IMR-90 (cell line): Measurements from ENCODE around the gene RAPGEF2. TPM values are rescaled to one million over a fixed set of nuclear protein-coding genes. Genes with fewer than 3 reads are reported as not detected.

ENCODE experiments used
- ATAC-seq: fragments of 200-7000 bp; cut with Tn5 transposase; 2 replicates; pipeline ENCODE4 v1.9.1; 2020; ENCODE audit warnings: low read depth, mild to moderate bottlenecking, moderate library complexity
- BruUV-seq: library from RNA; stranded (reverse); fragments of 400-500 nt; replicated peaks from 2 replicates; lab custom pipeline; 2021; lab: Mats Ljungman, UMichigan
- CTCF ChIA-PET: fragments of 300-600 bp; formaldehyde crosslinking; extraction: SDS; loops from one replicate; lab custom pipeline; 2021; ENCODE audit warnings: antibody characterized with exemption; lab: Yijun Ruan, JAX
- POLR2A ChIA-PET: fragments of 300-600 bp; sonication (Branson Sonifier 250); formaldehyde crosslinking; loops from one replicate; lab custom pipeline; 2022; ENCODE audit warnings: antibody characterized with exemption; ENCODE audit not compliant: unreplicated experiment; lab: Charles Lee
- DNase-seq: peaks from one replicate; pipeline ENCODE4 v3.0.0; 2013
- H2AFZ ChIP-seq: replicated peaks from 2 replicates; pipeline ENCODE3; 2013; ENCODE audit warnings: low read length, mild to moderate bottlenecking; ENCODE audit not compliant: poor library complexity
- H2AK5ac ChIP-seq: 2 replicates; pipeline ENCODE4 v1.6.1; 2013; ENCODE audit warnings: low read depth, low read length, inconsistent platforms
- H2AK9ac ChIP-seq: replicated peaks from 2 replicates; pipeline ENCODE3; 2013; ENCODE audit warnings: mild to moderate bottlenecking, low read depth, low read length, moderate library complexity; ENCODE audit not compliant: poor library complexity
- H2BK120ac ChIP-seq: 2 replicates; pipeline ENCODE4 v1.6.1; 2013; ENCODE audit warnings: low read depth, low read length, inconsistent platforms
- H2BK15ac ChIP-seq: 3 replicates; pipeline ENCODE4 v1.6.1; 2013; ENCODE audit warnings: low read depth, low read length, inconsistent platforms
- H2BK20ac ChIP-seq: 2 replicates; pipeline ENCODE4 v1.6.1; 2013; ENCODE audit warnings: low read depth, mild to moderate bottlenecking, inconsistent platforms, low read length, moderate library complexity
- H2BK5ac ChIP-seq: 2 replicates; pipeline ENCODE4 v1.6.1; 2013; ENCODE audit warnings: mild to moderate bottlenecking, low read depth, low read length, inconsistent platforms; ENCODE audit not compliant: poor library complexity, severe bottlenecking
- H3K14ac ChIP-seq: replicated peaks from 2 replicates; pipeline ENCODE4 v1.6.1; 2013; ENCODE audit warnings: low read depth, low read length, inconsistent platforms
- H3K18ac ChIP-seq: 2 replicates; pipeline ENCODE4 v1.6.1; 2013; ENCODE audit warnings: low read depth, low read length, control low read depth
- H3K23ac ChIP-seq: 2 replicates; pipeline ENCODE4 v1.6.1; 2013; ENCODE audit warnings: low read depth, low read length, inconsistent platforms
- H3K27ac ChIP-seq: 2 replicates; pipeline ENCODE4 v1.5.1; 2013; ENCODE audit warnings: mild to moderate bottlenecking, control low read depth, low read length; ENCODE audit not compliant: insufficient read depth
- H3K27me3 ChIP-seq: 2 replicates; pipeline ENCODE4 v1.6.1; 2013; ENCODE audit warnings: low read length; ENCODE audit not compliant: control insufficient read depth, insufficient read depth
- H3K36me3 ChIP-seq: 2 replicates; pipeline ENCODE4 v1.6.1; 2013; ENCODE audit warnings: low read length, mixed read lengths; ENCODE audit not compliant: control insufficient read depth, insufficient read depth
- H3K4ac ChIP-seq: 2 replicates; pipeline ENCODE4 v1.6.1; 2013; ENCODE audit warnings: low read depth, low read length, inconsistent platforms
- H3K4me1 ChIP-seq: 2 replicates; pipeline ENCODE4 v1.6.1; 2013; ENCODE audit warnings: low read length, mixed read lengths; ENCODE audit not compliant: control insufficient read depth, insufficient read depth
- H3K4me2 ChIP-seq: 2 replicates; pipeline ENCODE4 v1.6.1; 2013; ENCODE audit warnings: low read depth, mild to moderate bottlenecking, control low read depth, low read length, moderate library complexity
- H3K4me3 ChIP-seq: 2 replicates; pipeline ENCODE4 v1.5.1; 2013; ENCODE audit warnings: low read depth, mild to moderate bottlenecking, control low read depth, low read length, moderate library complexity; ENCODE audit not compliant: insufficient read depth
- H3K56ac ChIP-seq: 2 replicates; pipeline ENCODE4 v1.6.1; 2013; ENCODE audit warnings: low read length, inconsistent platforms; ENCODE audit not compliant: insufficient read depth; ENCODE audit errors: extremely low read depth
- H3K79me1 ChIP-seq, 2 experiments: 2 replicates each; pipeline ENCODE4 v1.6.1; 2013; ENCODE audit warnings: low read length in 2 of 2, inconsistent platforms in 1 of 2, low read depth in 1 of 2
- H3K9ac ChIP-seq: 2 replicates; pipeline ENCODE4 v1.6.1; 2013; ENCODE audit warnings: low read depth, low read length, control low read depth
- H3K9me1 ChIP-seq: 2 replicates; pipeline ENCODE4 v1.6.1; 2013; ENCODE audit warnings: low read length, inconsistent platforms; ENCODE audit not compliant: insufficient read depth
- H3K9me3 ChIP-seq: 2 replicates; pipeline ENCODE4 v1.6.1; 2013; ENCODE audit warnings: low read length; ENCODE audit not compliant: control insufficient read depth, insufficient read depth
- H4K20me1 ChIP-seq: 2 replicates; pipeline ENCODE4 v1.6.1; 2013; ENCODE audit warnings: low read length, inconsistent platforms; ENCODE audit not compliant: insufficient read depth
- H4K5ac ChIP-seq: 2 replicates; pipeline ENCODE4 v1.6.1; 2013; ENCODE audit warnings: mild to moderate bottlenecking, low read depth, low read length, control low read depth
- H4K8ac ChIP-seq, 2 experiments: 2 replicates each; pipeline ENCODE4 v1.6.1; 2013; ENCODE audit warnings: low read depth in 2 of 2, low read length in 2 of 2, control low read depth in 1 of 2, inconsistent platforms in 1 of 2
- H4K91ac ChIP-seq: 2 replicates; pipeline ENCODE4 v1.6.1; 2013; ENCODE audit warnings: low read depth, low read length, inconsistent platforms; ENCODE audit not compliant: insufficient read depth
- BHLHE40 ChIP-seq: fragments of 150-350 bp; IDR thresholded peaks from 2 replicates; pipeline ENCODE4 v1.6.1; 2016; ENCODE audit warnings: mild to moderate bottlenecking, low read depth, low read length
- FOS ChIP-seq: fragments of 150-350 bp; IDR thresholded peaks from 2 replicates; pipeline ENCODE4 v1.6.1; 2016; ENCODE audit warnings: low read depth, low read length
- MAZ ChIP-seq: IDR thresholded peaks from 2 replicates; pipeline ENCODE4 v1.6.1; 2012; ENCODE audit warnings: low read depth, mild to moderate bottlenecking, low read length, improper control_type of control experiment, moderate library complexity, borderline replicate concordance
- POLR2A ChIP-seq: IDR thresholded peaks from 2 replicates; pipeline ENCODE4 v1.6.1; 2012; ENCODE audit warnings: mild to moderate bottlenecking, low read depth, low read length
- RAD21 ChIP-seq: IDR thresholded peaks from 2 replicates; pipeline ENCODE4 v1.6.1; 2012; ENCODE audit warnings: low read length, improper control_type of control experiment
- WGBS, 2 experiments: methylation state at CpG; one replicate each; pipeline versions ENCODE4 v1.1.5 to v1.1.7; 2013; ENCODE audit warnings: missing lambda C conversion rate in 2 of 2; ENCODE audit not compliant: insufficient read length in 1 of 2; ENCODE audit errors: extremely low coverage in 2 of 2; 5-methylcytosine and 5-hydroxymethylcytosine counted together
- dilution Hi-C: fragments of 300-500 bp; cut with HindIII; formaldehyde crosslinking; loops from one replicate; pipeline ENCODE4 v1.14.3; 2018; ENCODE audit warnings: low sequenced_read_pairs; ENCODE audit not compliant: unreplicated experiment
- in situ Hi-C: fragments of 300-500 bp; cut with MboI; formaldehyde crosslinking; loops from 3 replicates; pipeline ENCODE4 v1.14.3; 2019; ENCODE audit warnings: low sequenced_read_pairs, inconsistent platforms, mixed read lengths
- intact Hi-C: fragments of 100-400 bp; cut with micrococcal nuclease; formaldehyde crosslinking; loops from 2 replicates; pipeline ENCODE4 v1.10.0; 2022
- polyA plus RNA-seq, 3 experiments: library from polyadenylated mRNA; depleted of rRNA; stranded (reverse); fragments of >200 nt; gene quantifications; 2 replicates each; pipeline ENCODE4 v1.2.3, GENCODE V29; 2012; ENCODE audit warnings: low replicate concordance in 1 of 3
- total RNA-seq: library from RNA; depleted of rRNA; stranded (reverse); fragments of >200 nt; gene quantifications from 2 replicates; pipeline ENCODE4 v1.2.3, GENCODE V29; 2012

Gene RAPGEF2
- total and polyA plus RNA-seq, 2 of the 4 experiments (the other 2 are of a cell fraction), result 27.6 to 109 TPM

- Histone ChIP-seq H2AK9ac (no peak overlapping the region), H3K27me3 (no peaks in the 10 kb centered on the region), H3K14ac (no peak overlapping the region), H3K23ac (no peak overlapping the region), H2BK5ac (no peak overlapping the region), H4K8ac (no peak overlapping the region), H3K9me3 (no peaks in the 10 kb centered on the region), H3K4me2 (no peak overlapping the region), H3K4me1 (peaks cover 12% of the 10 kb centered on the region), H3K36me3 (no peaks in the 10 kb centered on the region), H3K27ac (no peak overlapping the region), H3K9ac (no peak overlapping the region), H3K56ac (no peak overlapping the region), H3K4ac (no peak overlapping the region), H3K79me1 (peaks cover 18 to 50% of the 10 kb centered on the region in 2 experiments), H2BK120ac (no peak overlapping the region), H3K4me3 (no peak overlapping the region), H4K91ac (no peak overlapping the region), H3K9me1 (peaks cover 7% of the 10 kb centered on the region), H4K5ac (no peak overlapping the region), H2BK20ac (no peak overlapping the region), H3K18ac (no peak overlapping the region), H2BK15ac (no peak overlapping the region), H4K20me1 (peaks cover 9% of the 10 kb centered on the region; the same call in 1 of the 2 replicates), H2AFZ (no peak overlapping the region), H2AK5ac (no peak overlapping the region)
- in situ Hi-C loops, result no loop called here
- ATAC-seq, result no peak
- POLR2A ChIA-PET, result no interaction called here
- CTCF ChIA-PET, result no interaction called here
- no TSS peak for BruUV-seq
- DNase-seq, result no peak
- TF ChIP-seq FOS (no peak), MAZ (no peak), POLR2A (no peak), RAD21 (no peak), BHLHE40 (no peak)
- no CpG with 5 or more reads among the region's 5 CpGs for WGBS, 2 experiments
- intact Hi-C loops, result loop anchor here (5.0 kb wide), 1 partner anchor 36 kb away; no protein-coding TSS in a partner anchor
- dilution Hi-C loops, result no loop called here
Observed at GRCh38 chr4:159142681-159143384, 40.0 kb downstream of the RAPGEF2 start.
